Smooth muscle cell (in vitro differentiated cells): Measurements from ENCODE around the gene RTN3. TPM values are rescaled to one million over a fixed set of nuclear protein-coding genes. Genes with fewer than 3 reads are reported as not detected.

Experiments
- DNase-seq: peaks from one replicate; lab custom pipeline; 2025; ENCODE audit not compliant: unreplicated experiment; lab: John Stamatoyannopoulos, UW
- H2AFZ ChIP-seq: fragments of 200-600 bp; sonication (generic); 2 replicates; pipeline ENCODE4 v1.6.0; 2016; ENCODE audit warnings: antibody characterized with exemption, low read depth, mild to moderate bottlenecking
- H3F3A ChIP-seq: fragments of 200-600 bp; sonication (generic); 2 replicates; pipeline ENCODE4 v1.6.0; 2017; ENCODE audit warnings: antibody characterized with exemption, low read depth
- H3K27ac ChIP-seq: fragments of 200-600 bp; sonication (generic); 2 replicates; pipeline ENCODE4 v1.5.1; 2016; ENCODE audit warnings: low read depth, mild to moderate bottlenecking
- H3K27me3 ChIP-seq: fragments of 200-600 bp; sonication (generic); 2 replicates; pipeline ENCODE4 v1.6.1; 2016; ENCODE audit warnings: low read depth, mild to moderate bottlenecking
- H3K36me3 ChIP-seq: fragments of 200-600 bp; sonication (generic); 2 replicates; pipeline ENCODE4 v1.5.1; 2016; ENCODE audit warnings: low read depth
- H3K4me1 ChIP-seq: fragments of 200-600 bp; sonication (generic); 2 replicates; pipeline ENCODE4 v1.5.1; 2016; ENCODE audit warnings: low read depth
- H3K4me2 ChIP-seq: fragments of 200-600 bp; sonication (generic); 2 replicates; pipeline ENCODE4 v1.6.0; 2016; ENCODE audit warnings: mild to moderate bottlenecking
- H3K4me3 ChIP-seq: fragments of 200-600 bp; sonication (generic); 2 replicates; pipeline ENCODE4 v1.5.1; 2016; ENCODE audit warnings: mild to moderate bottlenecking
- H3K79me2 ChIP-seq: fragments of 200-600 bp; sonication (generic); 2 replicates; pipeline ENCODE4 v1.6.0; 2016; ENCODE audit warnings: low read depth, mild to moderate bottlenecking
- H3K9ac ChIP-seq: fragments of 200-600 bp; sonication (generic); 2 replicates; pipeline ENCODE4 v1.6.0; 2016; ENCODE audit warnings: low read depth
- H3K9me3 ChIP-seq: fragments of 200-600 bp; sonication (generic); replicated peaks from 2 replicates; pipeline ENCODE4 v1.5.1; 2016; ENCODE audit warnings: low read depth
- H4K20me1 ChIP-seq: fragments of 200-600 bp; sonication (generic); 2 replicates; pipeline ENCODE4 v1.6.0; 2016; ENCODE audit warnings: low read depth
- CTCF ChIP-seq: fragments of 200-600 bp; sonication (generic); IDR thresholded peaks from 2 replicates; pipeline ENCODE4 v1.5.1; 2017; ENCODE audit warnings: borderline replicate concordance, mild to moderate bottlenecking, antibody characterized with exemption; ENCODE audit not compliant: insufficient read depth, poor library complexity, severe bottlenecking
- WGBS: methylation state at CpG from one replicate; pipeline ENCODE4 v1.1.7; 2016; ENCODE audit warnings: low lambda C conversion rate; 5-methylcytosine and 5-hydroxymethylcytosine counted together
- polyA plus RNA-seq: library from polyadenylated mRNA; unstranded; fragments of >200 nt; fragmentation: Nextera tagmentation; extraction: Ambion mirVana; gene quantifications from 2 replicates; pipeline ENCODE4 v1.2.1, GENCODE V29; 2016
- total RNA-seq: library from RNA; depleted of rRNA; stranded (reverse); fragments of >200 nt; gene quantifications from 2 replicates; pipeline ENCODE4 v1.2.3, GENCODE V29; 2014

Gene RTN3
- total and polyA plus RNA-seq, 2 experiments from 2014 or later: 43.5 to 64.9 TPM

- WGBS: 88% methylated on average over 6 of the region's 6 CpGs
- Histone ChIP-seq H3K27ac (peak overlapping the region; percentile 100), H3K27me3 (no peaks in the 10 kb centered on the region), H3F3A (no peaks in the 10 kb centered on the region), H4K20me1 (no peaks in the 10 kb centered on the region), H3K9me3 (no peaks in the 10 kb centered on the region), H3K4me2 (peak overlapping the region; percentile 38), H2AFZ (no peak overlapping the region), H3K79me2 (no peaks in the 10 kb centered on the region), H3K4me3 (no peak overlapping the region), H3K4me1 (peaks cover 12% of the 10 kb centered on the region), H3K36me3 (no peaks in the 10 kb centered on the region), H3K9ac (peak overlapping the region; percentile 95)
- DNase-seq: no peak
- no peak for TF ChIP-seq CTCF
Observed at GRCh38 chr11:63791495-63792167, 110.3 kb downstream of the RTN3 start.

- H4K20me1 ChIP-seq: no peaks in the 10 kb centered on the region
- peaks cover 12% of the 10 kb centered on the region for H3K4me1 ChIP-seq
- H2AFZ ChIP-seq: peak overlapping the region; percentile 69
- H3K36me3 ChIP-seq: no peaks in the 10 kb centered on the region
- DNase-seq: no peak
- no peaks in the 10 kb centered on the region for H3K79me2 ChIP-seq
- H3F3A ChIP-seq: no peaks in the 10 kb centered on the region
- H3K9ac ChIP-seq: no peak overlapping the region
- H3K27me3 ChIP-seq: no peaks in the 10 kb centered on the region
- peak overlapping the region; percentile 100 for H3K27ac ChIP-seq
- no peak overlapping the region for H3K4me2 ChIP-seq
- TF ChIP-seq CTCF: no peak
- no peaks in the 10 kb centered on the region for H3K9me3 ChIP-seq
- H3K4me3 ChIP-seq: no peak overlapping the region
Observed at GRCh38 chr11:63793161-63793560, 111.9 kb downstream of the RTN3 start.

- no peaks in the 10 kb centered on the region for H3K27me3 ChIP-seq
- no peak overlapping the region for H3K9ac ChIP-seq
Observed at GRCh38 chr11:63795066-63795465, 113.8 kb downstream of the RTN3 start.

More at GRCh38 chr11:63795066-63795465, 113.8 kb downstream of the RTN3 start:
- H3K4me2 ChIP-seq: no peak overlapping the region
- no peaks in the 10 kb centered on the region for H3F3A ChIP-seq
- DNase-seq: no peak
- no peaks in the 10 kb centered on the region for H3K79me2 ChIP-seq
- no peak overlapping the region for H3K27ac ChIP-seq
- no peaks in the 10 kb centered on the region for H3K36me3 ChIP-seq
- TF ChIP-seq CTCF: no peak
- H3K4me1 ChIP-seq: peaks cover 12% of the 10 kb centered on the region
- WGBS: 93% methylated on average over 11 of the region's 11 CpGs
- no peak overlapping the region for H2AFZ ChIP-seq
- no peaks in the 10 kb centered on the region for H3K9me3 ChIP-seq
- H3K4me3 ChIP-seq: no peak overlapping the region
- no peaks in the 10 kb centered on the region for H4K20me1 ChIP-seq
